Transverse colon (tissue), 4 donors: ENCODE measurements around the gene DLST.

ENCODE experiments used
- EP300 ChIP-seq: sonication (generic); formaldehyde crosslinking; IDR thresholded peaks from one replicate; pipeline ENCODE4 v1.6.1; 2017; ENCODE audit warnings: antibody characterized with exemption, low read depth
- POLR2A ChIP-seq: fragments of 450-650 bp; IDR thresholded peaks from one replicate; pipeline ENCODE4 v1.6.1; 2016; ENCODE audit warnings: antibody characterized with exemption, mild to moderate bottlenecking, moderate library complexity
- POLR2AphosphoS5 ChIP-seq, 3 donors: sonication (generic); formaldehyde crosslinking; IDR thresholded peaks; one replicate each; pipeline ENCODE4 v1.6.1; 2016; ENCODE audit warnings: antibody characterized with exemption in 3 of 3
- TF ChIP-seq, protein P1 (sequence below), 5 experiments: fragments of 200-600 bp in 3 of 5; fragments of 450-650 bp in 2 of 5; sonication (generic) in 3 of 5; IDR thresholded peaks; 1 replicate in 2 of 5; 2 replicates in 3 of 5; pipeline ENCODE4 v1.5.1; 2016 to 2017; ENCODE audit warnings: antibody characterized with exemption in 5 of 5, inconsistent platforms in 3 of 5, mild to moderate bottlenecking in 2 of 5, moderate library complexity in 1 of 5

DNA sequence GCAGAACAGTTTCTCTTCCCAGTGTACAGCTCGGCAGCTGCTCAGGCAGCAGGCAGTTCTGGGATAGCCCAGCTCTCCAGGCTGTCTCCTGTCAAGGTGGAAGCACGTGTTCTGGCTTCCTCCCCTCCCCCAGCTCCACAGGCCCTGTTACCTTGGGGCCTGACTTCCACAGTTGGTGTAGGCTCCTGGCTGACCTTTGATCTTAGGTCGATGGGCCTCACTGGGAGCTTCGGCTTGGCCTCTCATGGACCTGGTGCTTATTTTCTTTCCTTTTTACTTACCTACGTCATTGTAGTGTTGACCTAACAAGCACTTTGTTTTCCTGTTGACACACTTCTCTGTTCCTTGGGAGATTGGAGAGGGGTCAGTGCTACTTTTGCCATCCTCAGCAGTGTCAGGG, 17.0 kb downstream of the DLST start:
- TF ChIP-seq, protein P1, sequence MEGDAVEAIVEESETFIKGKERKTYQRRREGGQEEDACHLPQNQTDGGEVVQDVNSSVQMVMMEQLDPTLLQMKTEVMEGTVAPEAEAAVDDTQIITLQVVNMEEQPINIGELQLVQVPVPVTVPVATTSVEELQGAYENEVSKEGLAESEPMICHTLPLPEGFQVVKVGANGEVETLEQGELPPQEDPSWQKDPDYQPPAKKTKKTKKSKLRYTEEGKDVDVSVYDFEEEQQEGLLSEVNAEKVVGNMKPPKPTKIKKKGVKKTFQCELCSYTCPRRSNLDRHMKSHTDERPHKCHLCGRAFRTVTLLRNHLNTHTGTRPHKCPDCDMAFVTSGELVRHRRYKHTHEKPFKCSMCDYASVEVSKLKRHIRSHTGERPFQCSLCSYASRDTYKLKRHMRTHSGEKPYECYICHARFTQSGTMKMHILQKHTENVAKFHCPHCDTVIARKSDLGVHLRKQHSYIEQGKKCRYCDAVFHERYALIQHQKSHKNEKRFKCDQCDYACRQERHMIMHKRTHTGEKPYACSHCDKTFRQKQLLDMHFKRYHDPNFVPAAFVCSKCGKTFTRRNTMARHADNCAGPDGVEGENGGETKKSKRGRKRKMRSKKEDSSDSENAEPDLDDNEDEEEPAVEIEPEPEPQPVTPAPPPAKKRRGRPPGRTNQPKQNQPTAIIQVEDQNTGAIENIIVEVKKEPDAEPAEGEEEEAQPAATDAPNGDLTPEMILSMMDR (IDR thresholded peaks at IDR 0.05) = no peak
- no peak for TF ChIP-seq EP300
- TF ChIP-seq POLR2A = no peak
- TF ChIP-seq POLR2AphosphoS5 (IDR thresholded peaks at IDR 0.05) = no peak
